IPS-15b (cell line): ENCODE data around the gene IGDCC3.

Source experiments
- H3K27me3 ChIP-seq: one replicate; pipeline ENCODE4 v1.6.1; 2013; ENCODE audit warnings: low read length; ENCODE audit not compliant: control insufficient read depth, insufficient read depth
- H3K36me3 ChIP-seq: one replicate; pipeline ENCODE4 v1.6.1; 2013; ENCODE audit warnings: low read length; ENCODE audit not compliant: control insufficient read depth, insufficient read depth
- H3K4me1 ChIP-seq: one replicate; pipeline ENCODE4 v1.6.1; 2013; ENCODE audit warnings: mild to moderate bottlenecking, low read length; ENCODE audit not compliant: control insufficient read depth, insufficient read depth
- H3K4me3 ChIP-seq: one replicate; pipeline ENCODE4 v1.5.1; 2013; ENCODE audit warnings: low read depth, low read length
- H3K9ac ChIP-seq: one replicate; pipeline ENCODE4 v1.6.1; 2013; ENCODE audit warnings: low read depth, mild to moderate bottlenecking, low read length
- H3K9me3 ChIP-seq: one replicate; pipeline ENCODE4 v1.6.1; 2013; ENCODE audit warnings: mild to moderate bottlenecking, low read length; ENCODE audit not compliant: control insufficient read depth, insufficient read depth

IGDCC3 gene

DNA sequence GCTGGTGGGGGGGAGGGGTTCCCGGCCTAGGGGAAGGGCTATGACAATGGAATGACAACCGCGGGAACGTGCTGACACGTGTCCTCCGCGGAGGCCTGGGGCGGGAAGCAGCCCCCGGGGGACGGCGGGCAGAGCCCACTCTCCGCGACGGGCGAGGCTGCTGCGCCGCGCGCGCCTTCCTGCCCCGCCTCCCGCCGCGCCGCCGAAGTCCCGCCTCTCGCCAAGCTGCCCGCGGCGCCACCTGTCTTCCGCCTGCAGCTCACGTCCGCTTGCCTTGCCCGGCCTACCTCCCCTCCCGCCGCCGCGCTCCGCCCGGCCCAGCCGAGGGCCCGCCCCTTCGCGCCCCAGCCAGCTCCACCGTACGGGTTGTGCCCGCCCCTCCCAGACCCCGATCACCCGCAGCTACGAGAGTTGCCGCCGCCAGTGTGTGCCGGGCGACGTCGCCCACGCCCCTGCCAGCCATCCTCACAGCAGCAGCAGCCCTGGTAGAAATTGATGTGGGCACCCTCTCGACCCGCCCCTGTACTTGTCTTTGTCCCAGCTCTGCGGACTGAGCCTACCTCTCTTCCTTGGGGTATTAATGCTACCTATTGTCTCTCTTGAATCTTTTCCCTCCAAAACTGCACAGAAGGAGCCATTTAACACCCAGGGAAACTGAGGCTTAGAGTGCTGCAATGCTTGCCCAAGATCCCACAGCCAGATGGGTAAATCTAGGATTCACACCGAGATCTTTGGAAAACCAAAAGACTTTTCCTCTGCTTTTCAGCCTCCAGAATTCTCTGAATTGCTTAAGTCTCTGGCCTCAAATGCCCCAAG lies 90.9 kb downstream of the IGDCC3 start, which contains the start of gene PARP16:
PARP16 (minus strand) TSS at position 180 of the 816 bp plus-strand sequence. CDS start 457 bp downstream, outside the sequence.
- Histone ChIP-seq H3K4me3 (peak within 1 kb of the TSS; percentile 71), H3K9me3 (no peaks in the 10 kb centered on the region), H3K4me1 (peaks cover 8% of the 10 kb centered on the region), H3K27me3 (peaks cover 24% of the 10 kb centered on the region), H3K36me3 (no peaks in the 10 kb centered on the region), H3K9ac (no peak within 1 kb of the TSS)

DNA sequence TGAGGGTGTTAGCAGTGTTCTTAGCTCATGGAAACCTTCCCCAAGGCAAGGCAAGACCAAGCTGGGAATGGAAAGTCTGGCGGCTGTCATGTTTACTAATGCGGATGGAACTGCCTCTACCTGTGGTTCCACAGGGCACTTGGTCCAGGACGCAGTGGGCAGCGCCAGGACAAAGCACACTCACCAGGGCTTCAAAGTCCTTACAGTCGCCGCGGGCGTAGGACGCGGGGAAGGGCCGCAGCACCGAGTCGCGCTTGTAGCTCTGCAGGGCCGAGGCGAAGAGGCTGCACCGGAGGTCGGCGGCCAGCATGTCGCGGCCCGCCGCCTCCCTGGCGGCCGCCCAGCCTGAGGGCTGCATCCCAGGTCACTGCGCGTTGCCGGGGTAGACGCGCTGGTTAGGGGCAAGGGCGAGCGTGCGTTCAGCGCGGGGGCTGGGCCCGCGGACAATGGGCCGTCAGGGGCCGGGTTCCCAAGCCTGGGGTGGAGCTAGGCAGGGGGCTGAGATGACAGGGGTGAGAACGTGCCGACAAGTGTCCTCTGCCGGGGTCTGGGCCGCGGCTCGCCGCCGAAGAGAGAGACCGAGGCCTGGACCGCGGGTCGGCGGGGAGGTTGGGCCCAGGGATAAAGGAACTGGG lies 91.6 kb downstream of the IGDCC3 start:
- Histone ChIP-seq H3K9ac (no peak overlapping the region), H3K4me1 (peaks cover 8% of the 10 kb centered on the region), H3K27me3 (peaks cover 24% of the 10 kb centered on the region), H3K4me3 (peak overlapping the region; percentile 71), H3K36me3 (no peaks in the 10 kb centered on the region), H3K9me3 (no peaks in the 10 kb centered on the region)

DNA sequence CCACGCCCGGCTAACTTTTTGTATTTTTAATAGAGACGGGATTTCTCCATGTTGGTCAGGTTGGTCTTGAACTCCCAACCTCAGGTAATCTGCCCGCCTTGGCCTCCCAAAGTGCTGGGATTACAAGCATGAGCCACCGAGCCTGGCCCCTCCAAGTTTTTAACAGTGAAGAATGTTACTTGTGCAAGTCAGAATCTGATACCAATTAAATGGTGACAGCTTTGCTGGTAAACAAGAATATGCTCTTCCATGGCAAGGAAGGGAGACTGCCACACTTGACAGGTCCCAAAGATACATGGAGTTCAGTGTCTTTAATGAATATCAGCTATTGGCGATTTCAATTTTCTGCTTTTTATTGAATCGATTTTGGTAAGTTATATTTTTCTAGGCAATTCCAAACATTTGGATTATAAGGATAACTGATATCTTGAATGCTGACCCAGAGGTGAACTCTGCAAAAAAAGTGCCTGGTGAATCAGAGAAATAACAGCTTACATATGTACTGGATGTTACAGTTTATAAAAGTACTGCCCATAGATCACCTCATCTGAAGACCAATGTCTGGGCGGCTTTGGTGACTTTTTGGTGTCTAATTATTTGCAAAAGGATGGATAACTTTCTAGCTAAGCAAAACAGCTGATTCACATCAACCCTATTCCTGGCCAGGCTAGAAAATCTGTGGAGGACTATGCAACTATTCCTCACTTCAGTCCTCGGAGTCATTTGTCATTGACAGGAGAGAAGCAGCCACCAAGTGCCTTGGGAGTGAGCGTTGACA lies 92.3 kb downstream of the IGDCC3 start:
- H3K9me3 ChIP-seq, result no peaks in the 10 kb centered on the region
- H3K36me3 ChIP-seq, result no peaks in the 10 kb centered on the region
- no peak overlapping the region for H3K9ac ChIP-seq
- peak overlapping the region; percentile 71 for H3K4me3 ChIP-seq
- peaks cover 8% of the 10 kb centered on the region for H3K4me1 ChIP-seq
- H3K27me3 ChIP-seq, result peaks cover 24% of the 10 kb centered on the region

DNA sequence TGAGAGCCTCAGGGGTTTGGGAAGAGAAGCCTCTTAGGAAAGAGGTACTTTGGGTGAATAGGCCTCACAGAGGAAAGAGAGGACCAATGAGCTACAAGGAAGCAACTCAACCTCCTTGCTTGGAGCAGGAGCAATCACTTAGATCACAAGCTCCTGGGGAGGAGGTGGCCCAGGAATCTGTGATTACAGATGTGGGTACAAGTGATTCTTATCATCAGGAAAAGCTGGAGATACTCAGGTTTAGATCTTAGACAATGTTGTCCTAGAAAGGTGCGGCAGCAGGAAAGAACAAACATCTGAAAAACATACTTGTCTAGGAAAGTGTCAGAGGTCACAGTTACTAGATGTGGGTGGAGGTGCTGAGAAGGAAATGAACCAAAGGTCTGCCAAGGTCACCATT lies 99.3 kb downstream of the IGDCC3 start:
- no peak overlapping the region for H3K4me3 ChIP-seq
- H3K9me3 ChIP-seq, result no peaks in the 10 kb centered on the region
- H3K9ac ChIP-seq, result no peak overlapping the region
- H3K36me3 ChIP-seq, result no peaks in the 10 kb centered on the region
- H3K27me3 ChIP-seq, result no peaks in the 10 kb centered on the region
- H3K4me1 ChIP-seq, result no peaks in the 10 kb centered on the region
